GM12892 (cell line): Measurements from ENCODE around the gene GPAT3.

Experiments used
- POLR2A ChIP-seq: IDR thresholded peaks from 2 replicates; pipeline ENCODE4 v1.6.1; 2011; ENCODE audit warnings: low read depth, low read length, control low read depth
- POLR2AphosphoS5 ChIP-seq: IDR thresholded peaks from 2 replicates; pipeline ENCODE4 v1.6.1; 2011; ENCODE audit warnings: low read depth, low read length, control low read depth

- TF ChIP-seq POLR2A (no peak), POLR2AphosphoS5 (no peak)
Observed at GRCh38 chr4:83585982-83586508, 50.1 kb downstream of the GPAT3 start.
